DND-41 (cell line): Measurements from ENCODE around the gene PBX3.

Experiments used
- ATAC-seq: fragments of 200-7000 bp; cut with Tn5 transposase; 3 replicates; pipeline ENCODE4 v1.9.1; 2021; ENCODE audit warnings: low read depth; ENCODE audit not compliant: insufficient read depth
- DNase-seq: peaks from one replicate; pipeline ENCODE4 v3.0.0-alpha.2; 2020
- H2AFZ ChIP-seq: 2 replicates; pipeline ENCODE4 v1.6.0; 2012; ENCODE audit warnings: low read depth, low read length
- H3K27ac ChIP-seq: 2 replicates; pipeline ENCODE4 v1.5.1; 2012; ENCODE audit warnings: low read length, inconsistent platforms
- H3K27me3 ChIP-seq: fragments of 200-600 bp; sonication (generic); 2 replicates; pipeline ENCODE4 v1.6.0; 2012; ENCODE audit warnings: low read length, mild to moderate bottlenecking, inconsistent platforms; ENCODE audit not compliant: insufficient read depth, poor library complexity
- H3K36me3 ChIP-seq: 2 replicates; pipeline ENCODE4 v1.5.1; 2012; ENCODE audit warnings: low read length, inconsistent platforms; ENCODE audit not compliant: insufficient read depth
- H3K4me1 ChIP-seq: 2 replicates; pipeline ENCODE4 v1.5.1; 2012; ENCODE audit warnings: mild to moderate bottlenecking, low read length; ENCODE audit not compliant: insufficient read depth
- H3K4me2 ChIP-seq: 2 replicates; pipeline ENCODE4 v1.6.0; 2012; ENCODE audit warnings: mild to moderate bottlenecking, moderate library complexity, low read length, inconsistent platforms; ENCODE audit not compliant: insufficient read depth
- H3K4me3 ChIP-seq, 2 experiments: fragments of 200-600 bp in 1 of 2; shearing (Covaris generic) in 1 of 2; 2 replicates each; pipeline ENCODE4 v1.5.1; 2012 to 2016; ENCODE audit warnings: inconsistent platforms in 2 of 2, low read length in 2 of 2, mild to moderate bottlenecking in 2 of 2, low read depth in 1 of 2, moderate library complexity in 1 of 2
- H3K79me2 ChIP-seq: 2 replicates; pipeline ENCODE4 v1.6.0; 2012; ENCODE audit warnings: low read length, inconsistent platforms; ENCODE audit not compliant: insufficient read depth
- H3K9ac ChIP-seq: 2 replicates; pipeline ENCODE4 v1.6.0; 2012; ENCODE audit warnings: low read depth, mild to moderate bottlenecking, inconsistent platforms, low read length, moderate library complexity
- H3K9me3 ChIP-seq: 2 replicates; pipeline ENCODE4 v1.5.1; 2012; ENCODE audit warnings: low read length, moderate library complexity, mild to moderate bottlenecking, inconsistent platforms; ENCODE audit not compliant: insufficient read depth, severe bottlenecking
- H4K20me1 ChIP-seq: 2 replicates; pipeline ENCODE4 v1.6.0; 2012; ENCODE audit warnings: low read length; ENCODE audit not compliant: insufficient read depth
- EZH2 ChIP-seq: IDR thresholded peaks from 3 replicates; pipeline ENCODE4 v1.6.1; 2012; ENCODE audit warnings: borderline replicate concordance, low read depth, mild to moderate bottlenecking, moderate library complexity, low read length, inconsistent platforms; ENCODE audit not compliant: severe bottlenecking
- TF ChIP-seq, protein P1 (sequence below): IDR thresholded peaks from 2 replicates; pipeline ENCODE4 v1.5.1; 2012; ENCODE audit warnings: borderline replicate concordance, low read length, moderate library complexity, mild to moderate bottlenecking; ENCODE audit not compliant: poor library complexity, severe bottlenecking; ENCODE audit errors: extremely low read depth

PBX3 gene

DNA sequence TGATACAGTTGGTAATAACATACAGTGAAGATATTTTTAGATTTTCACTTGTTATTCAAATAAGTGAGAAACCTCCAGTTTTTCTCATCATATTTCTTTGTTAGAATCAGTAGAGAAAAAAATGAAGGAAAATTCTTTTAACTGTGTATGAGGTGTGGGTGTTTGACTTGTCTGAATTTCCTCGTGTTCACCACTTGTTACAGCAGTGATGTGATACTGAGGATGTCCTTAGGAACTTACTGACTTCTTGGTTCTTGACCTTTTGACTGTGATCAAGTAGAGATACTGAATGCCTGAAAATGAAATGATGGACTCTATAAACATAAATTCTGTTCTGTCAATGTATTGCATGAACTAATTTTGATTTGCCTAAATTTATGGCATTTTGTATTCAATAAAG is 10.7 kb downstream of the PBX3 start:
- DNase-seq (no peak), ATAC-seq (no peak)
- H3K36me3 ChIP-seq = peaks cover 14% of the 10 kb centered on the region; the same call in 1 of the 2 replicates
- peaks cover 3% of the 10 kb centered on the region; the same call in 1 of the 2 replicates for H4K20me1 ChIP-seq
- no peak overlapping the region for H3K4me2 ChIP-seq
- H3K9ac ChIP-seq = no peak overlapping the region
- TF ChIP-seq, protein P1, sequence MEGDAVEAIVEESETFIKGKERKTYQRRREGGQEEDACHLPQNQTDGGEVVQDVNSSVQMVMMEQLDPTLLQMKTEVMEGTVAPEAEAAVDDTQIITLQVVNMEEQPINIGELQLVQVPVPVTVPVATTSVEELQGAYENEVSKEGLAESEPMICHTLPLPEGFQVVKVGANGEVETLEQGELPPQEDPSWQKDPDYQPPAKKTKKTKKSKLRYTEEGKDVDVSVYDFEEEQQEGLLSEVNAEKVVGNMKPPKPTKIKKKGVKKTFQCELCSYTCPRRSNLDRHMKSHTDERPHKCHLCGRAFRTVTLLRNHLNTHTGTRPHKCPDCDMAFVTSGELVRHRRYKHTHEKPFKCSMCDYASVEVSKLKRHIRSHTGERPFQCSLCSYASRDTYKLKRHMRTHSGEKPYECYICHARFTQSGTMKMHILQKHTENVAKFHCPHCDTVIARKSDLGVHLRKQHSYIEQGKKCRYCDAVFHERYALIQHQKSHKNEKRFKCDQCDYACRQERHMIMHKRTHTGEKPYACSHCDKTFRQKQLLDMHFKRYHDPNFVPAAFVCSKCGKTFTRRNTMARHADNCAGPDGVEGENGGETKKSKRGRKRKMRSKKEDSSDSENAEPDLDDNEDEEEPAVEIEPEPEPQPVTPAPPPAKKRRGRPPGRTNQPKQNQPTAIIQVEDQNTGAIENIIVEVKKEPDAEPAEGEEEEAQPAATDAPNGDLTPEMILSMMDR = no peak
- no peak for TF ChIP-seq EZH2
- H3K4me3 ChIP-seq = no peak overlapping the region
- no peaks in the 10 kb centered on the region for H3K4me1 ChIP-seq
- no peaks in the 10 kb centered on the region for H3K9me3 ChIP-seq
- peaks cover 36% of the 10 kb centered on the region; the same call in 1 of the 2 replicates for H3K79me2 ChIP-seq
- no peaks in the 10 kb centered on the region for H3K27me3 ChIP-seq
- no peak overlapping the region for H3K27ac ChIP-seq
- H2AFZ ChIP-seq = no peak overlapping the region

DNA sequence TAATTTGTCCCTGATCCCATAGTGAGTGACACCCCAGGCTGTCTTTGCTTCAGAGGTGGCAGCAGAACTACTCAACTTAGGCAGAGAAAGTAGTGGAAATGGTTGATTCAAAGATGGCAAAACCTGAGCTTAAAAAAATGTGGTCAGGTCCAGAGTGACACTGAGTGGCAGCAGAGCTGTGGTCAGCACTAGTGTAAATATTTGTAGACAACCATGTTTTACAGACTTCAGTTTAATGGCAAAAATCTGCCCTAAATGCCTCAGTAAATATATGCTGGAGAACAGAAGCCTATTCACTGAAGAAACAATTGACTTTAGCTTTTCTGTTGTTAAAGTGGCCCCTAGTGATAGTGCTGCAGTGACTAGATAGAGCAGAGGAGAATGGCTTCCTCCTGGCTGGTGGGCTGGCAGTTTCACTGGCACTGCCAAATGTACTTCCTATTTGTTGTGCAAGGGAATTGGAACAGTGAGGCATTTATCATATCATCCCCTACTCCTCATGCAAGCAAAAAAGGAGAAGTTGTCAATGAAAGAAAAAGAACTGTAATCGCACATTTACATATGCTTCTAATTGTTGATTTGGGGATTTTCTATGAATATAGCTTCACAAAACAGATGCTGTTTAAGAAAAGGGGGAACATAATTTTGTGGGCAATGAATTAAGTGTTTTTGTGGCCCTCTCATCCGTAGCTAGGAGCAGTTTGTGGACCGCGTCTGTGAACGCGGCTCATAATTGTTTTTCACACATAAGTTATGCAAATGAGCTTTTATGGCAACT is 12.0 kb downstream of the PBX3 start:
- Histone ChIP-seq H3K27ac (no peak overlapping the region), H3K9me3 (no peaks in the 10 kb centered on the region), H3K9ac (no peak overlapping the region), H3K4me3 (no peak overlapping the region), H2AFZ (no peak overlapping the region), H3K4me1 (no peaks in the 10 kb centered on the region), H3K4me2 (no peak overlapping the region), H3K27me3 (no peaks in the 10 kb centered on the region), H4K20me1 (peaks cover 3% of the 10 kb centered on the region; the same call in 1 of the 2 replicates), H3K36me3 (peaks cover 9% of the 10 kb centered on the region; the same call in 1 of the 2 replicates), H3K79me2 (peaks cover 32% of the 10 kb centered on the region; the same call in 1 of the 2 replicates)
- DNase-seq (no peak), ATAC-seq (no peak)
- TF ChIP-seq, protein P1 = no peak
- TF ChIP-seq EZH2 = no peak

DNA sequence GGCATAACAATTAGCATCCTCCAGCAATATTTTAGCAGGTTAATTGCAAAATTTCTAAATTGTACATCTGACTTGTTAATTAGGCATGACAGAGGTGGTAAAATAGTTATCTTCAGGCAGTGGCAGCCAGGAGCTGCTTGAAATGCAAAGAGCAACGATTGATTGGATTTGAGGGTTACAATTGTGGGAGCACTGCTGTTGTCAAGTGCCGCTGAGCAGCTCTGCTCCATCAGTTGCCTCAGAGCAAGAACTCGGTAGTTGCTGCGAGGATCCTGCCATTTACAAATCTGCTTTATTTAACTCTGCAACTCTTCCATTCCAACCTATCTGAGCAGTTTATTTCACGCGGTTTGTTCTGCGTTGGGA is 12.6 kb downstream of the PBX3 start:
- no peak overlapping the region for H3K4me2 ChIP-seq
- no peak overlapping the region for H3K27ac ChIP-seq
- no peak overlapping the region for H3K4me3 ChIP-seq
- ATAC-seq (no peak), DNase-seq (no peak)
- no peaks in the 10 kb centered on the region for H3K27me3 ChIP-seq
- H4K20me1 ChIP-seq = peaks cover 3% of the 10 kb centered on the region; the same call in 1 of the 2 replicates
- peaks cover 30% of the 10 kb centered on the region; the same call in 1 of the 2 replicates for H3K79me2 ChIP-seq
- no peak overlapping the region for H2AFZ ChIP-seq
- H3K4me1 ChIP-seq = no peaks in the 10 kb centered on the region
- no peak overlapping the region for H3K9ac ChIP-seq
- no peaks in the 10 kb centered on the region for H3K9me3 ChIP-seq
- H3K36me3 ChIP-seq = peaks cover 7% of the 10 kb centered on the region; the same call in 1 of the 2 replicates
- TF ChIP-seq, protein P1 = no peak
- TF ChIP-seq EZH2 = no peak
